GM19467 (cell line): ENCODE data around the gene TMEM43.

ENCODE experiments used
- ATAC-seq: cut with Tn5 transposase; IDR thresholded peaks from one replicate; pipeline ENCODE4 v1.9.1; 2021; ENCODE audit warnings: mild to moderate bottlenecking, moderate library complexity; ENCODE audit not compliant: unreplicated experiment

Gene TMEM43

GRCh38 chr3:14170531-14171159 is 45.8 kb downstream of the TMEM43 start:
- ATAC-seq: no peak

GRCh38 chr3:14172496-14172895 is 47.6 kb downstream of the TMEM43 start:
- ATAC-seq: no peak

- ATAC-seq: no peak
Measured at GRCh38 chr3:14174483-14174882, 49.6 kb downstream of the TMEM43 start.

GRCh38 chr3:14175383-14176037 is 50.7 kb downstream of the TMEM43 start:
- ATAC-seq: no peak

- ATAC-seq: peak; percentile 9
Measured at GRCh38 chr3:14177580-14178246, 52.9 kb downstream of the TMEM43 start.

- ATAC-seq: peak; percentile 90
Measured at GRCh38 chr3:14178247-14179113, 53.6 kb downstream of the TMEM43 start, which contains the start of the genes LSM3 and XPC. Gene LSM3 (plus strand): TSS chr3:14178817. CDS start chr3:14178861, 44 bp downstream. Gene XPC (minus strand): TSS chr3:14178601. CDS start chr3:14178568, 33 bp downstream.

GRCh38 chr3:14179114-14179465 is 54.2 kb downstream of the TMEM43 start:
- no peak for ATAC-seq

- ATAC-seq: no peak
Measured at GRCh38 chr3:14179795-14180194, 54.9 kb downstream of the TMEM43 start.

GRCh38 chr3:14181253-14181652 is 56.4 kb downstream of the TMEM43 start:
- ATAC-seq: no peak

- ATAC-seq: no peak
Measured at GRCh38 chr3:14183015-14183577, 58.2 kb downstream of the TMEM43 start.

- no peak for ATAC-seq
Measured at GRCh38 chr3:14186854-14187458, 62.1 kb downstream of the TMEM43 start.

- no peak for ATAC-seq
Measured at GRCh38 chr3:14188041-14188754, 63.3 kb downstream of the TMEM43 start.
